Epidermal melanocyte (primary cell): ENCODE measurements around the gene ZNF132.
A peak's percentile ranks its signal among the peaks of the same experiment; 100 is the strongest.
"Not testable (repeated sequence)": the region's sequence is repeated elsewhere in the genome, so short reads cannot be mapped to it uniquely, and the experiment has no call there.

Experiments used
- DNase-seq: peaks from one replicate; pipeline ENCODE4 v3.0.0; 2011; ENCODE audit warnings: low spot score; ENCODE audit not compliant: insufficient read length

Gene ZNF132

GRCh38 chr19:58439576-58440554 lies at the start of gene ZNF132:
Gene ZNF132 (minus strand): TSS chr19:58440153. CDS start chr19:58439821, 332 bp downstream.
- peak; percentile 98 for DNase-seq

GRCh38 chr19:58484349-58484748 lies 44.4 kb upstream of the ZNF132 start:
- DNase-seq = not testable (repeated sequence)

GRCh38 chr19:58483776-58484175 lies 43.8 kb upstream of the ZNF132 start:
- DNase-seq = no peak

- DNase-seq = no peak
Observed at GRCh38 chr19:58482372-58482771, 42.4 kb upstream of the ZNF132 start.

- DNase-seq = no peak
Observed at GRCh38 chr19:58480831-58481230, 40.9 kb upstream of the ZNF132 start.

- no peak for DNase-seq
Observed at GRCh38 chr19:58480481-58480830, 40.5 kb upstream of the ZNF132 start.

GRCh38 chr19:58479736-58480480 lies 40.0 kb upstream of the ZNF132 start:
- no peak for DNase-seq

- no peak for DNase-seq
Observed at GRCh38 chr19:58479303-58479702, 39.4 kb upstream of the ZNF132 start.

- DNase-seq = no peak
Observed at GRCh38 chr19:58477871-58478270, 37.9 kb upstream of the ZNF132 start.

GRCh38 chr19:58477130-58477529 lies 37.2 kb upstream of the ZNF132 start:
- DNase-seq = no peak

- no peak for DNase-seq
Observed at GRCh38 chr19:58476498-58477015, 36.6 kb upstream of the ZNF132 start.

GRCh38 chr19:58475714-58476497 lies 36.0 kb upstream of the ZNF132 start, which contains the start of gene ZNF446:
Gene ZNF446 (plus strand): TSS chr19:58476352. CDS start chr19:58477219, 867 bp downstream.
- DNase-seq = peak; percentile 96

GRCh38 chr19:58474997-58475713 lies 35.2 kb upstream of the ZNF132 start:
- no peak for DNase-seq

- DNase-seq = no peak
Observed at GRCh38 chr19:58474291-58474996, 34.5 kb upstream of the ZNF132 start.

GRCh38 chr19:58473775-58474174 lies 33.8 kb upstream of the ZNF132 start:
- DNase-seq = no peak

- no peak for DNase-seq
Observed at GRCh38 chr19:58471736-58472135, 31.8 kb upstream of the ZNF132 start.

GRCh38 chr19:58470837-58471543 lies 31.0 kb upstream of the ZNF132 start:
- not testable (repeated sequence) for DNase-seq

GRCh38 chr19:58469241-58470013 lies 29.5 kb upstream of the ZNF132 start:
- DNase-seq = no peak
